A549 (cell line): ENCODE data around the gene TRIM3.

Experiments used
- CTCF ChIP-seq: fragments of >200 bp; sonication (Bioruptor Twin); formaldehyde crosslinking; IDR thresholded peaks from 3 replicates; pipeline ENCODE4 v1.5.1; 2016
- MAFK ChIP-seq: fragments of 450-650 bp; IDR thresholded peaks from 2 replicates; pipeline ENCODE4 v1.6.1; 2014; ENCODE audit not compliant: partially characterized antibody
- MYC ChIP-seq: IDR thresholded peaks from 2 replicates; pipeline ENCODE4 v1.6.1; 2012; ENCODE audit warnings: mild to moderate bottlenecking, inconsistent platforms, low read length, improper control_type of control experiment, borderline replicate concordance
- POLR2A ChIP-seq: IDR thresholded peaks from 2 replicates; pipeline ENCODE4 v1.6.1; 2012; ENCODE audit warnings: mild to moderate bottlenecking, low read length

- TF ChIP-seq CTCF, result no peak
- TF ChIP-seq POLR2A, result no peak
- TF ChIP-seq MYC, result no peak
- no peak for TF ChIP-seq MAFK
Measured at GRCh38 chr11:6458352-6459098, 15.2 kb downstream of the TRIM3 start.
